ENCODE results near the gene ARL5A. TPM values are rescaled to one million over a fixed set of nuclear protein-coding genes. Genes with fewer than 3 reads are reported as not detected.

ARL5A gene
- total and polyA plus RNA-seq, 9 of the 15 experiments (the other 6 are each of a cell fraction or from before 2014, with no cell fraction given) = 16.3 to 117 (median 88.4) TPM

DNA sequence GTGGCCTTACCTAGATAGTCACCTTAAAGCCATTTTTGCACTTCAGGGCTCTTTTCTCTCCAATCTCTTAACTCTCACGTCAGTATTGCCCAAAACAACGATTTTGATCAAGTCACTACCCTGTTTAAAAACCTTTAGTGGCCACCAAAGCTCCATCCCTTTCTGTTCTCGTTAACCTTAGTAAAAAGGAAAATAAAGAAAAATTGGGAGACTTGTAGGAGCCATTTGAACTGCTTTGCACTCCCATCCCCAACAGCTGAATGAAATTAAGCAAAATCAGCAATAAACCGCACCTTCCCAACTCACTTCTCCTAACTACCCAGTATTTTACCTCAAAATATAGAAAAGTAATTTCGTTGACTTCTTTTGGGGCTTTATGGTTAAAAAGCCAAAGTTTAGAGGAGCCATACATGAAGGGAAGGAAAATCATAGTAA lies 686 bp upstream of the ARL5A start (continued):
- TF ChIP-seq ETV1 (tag; conservative IDR thresholded peaks at IDR 0.05; ENCODE audit: low read depth) = 0 out of 2 replicates have a peak, but pooled peaks have one; percentile 4
- TF ChIP-seq ZNF699 (CRISPR knock-in tag; IDR thresholded peaks at IDR 0.05; ENCODE audit: insufficient replicate concordance) = no peak
- no peak for TF ChIP-seq ZNF785 (CRISPR knock-in tag; IDR thresholded peaks at IDR 0.05)
- 0 out of 2 replicates have a peak, but pooled peaks have one; percentile 1 for TF ChIP-seq HDAC2 (IDR thresholded peaks at IDR 0.05)
- no peak for TF ChIP-seq PATZ1 (CRISPR knock-in tag; IDR thresholded peaks at IDR 0.05; ENCODE audit: borderline replicate concordance)
- TF ChIP-seq SRSF1 (IDR thresholded peaks at IDR 0.05; ENCODE audit: low read depth, low read length) = no peak
- TF ChIP-seq BRD9 (IDR thresholded peaks at IDR 0.05; ENCODE audit: low read depth, partially characterized antibody) = peak; percentile 3
- TF ChIP-seq MAFF (IDR thresholded peaks at IDR 0.05; ENCODE audit: low read length) = peak; percentile 87
- no peak for TF ChIP-seq SETDB1 (IDR thresholded peaks at IDR 0.05; ENCODE audit: low read length)
- TF ChIP-seq MAFK (IDR thresholded peaks at IDR 0.05; ENCODE audit: low read length) = peak; percentile 71
- TF ChIP-seq ZNF143 (CRISPR knock-in tag; IDR thresholded peaks at IDR 0.05) = no peak
- TF ChIP-seq LARP7 (IDR thresholded peaks at IDR 0.05) = no peak
- TF ChIP-seq ZNF263 (CRISPR knock-in tag; IDR thresholded peaks at IDR 0.05; ENCODE audit: borderline replicate concordance) = no peak
- TF ChIP-seq ZFP30 (CRISPR knock-in tag; IDR thresholded peaks at IDR 0.05; ENCODE audit: borderline replicate concordance) = no peak
- no peak for TF ChIP-seq CSDE1 (IDR thresholded peaks at IDR 0.05)
- no peak for TF ChIP-seq HMGN3 (IDR thresholded peaks at IDR 0.05; ENCODE audit: borderline replicate concordance, extremely low read depth, insufficient read length, low read depth, low read length)
- no peak for TF ChIP-seq TFAM (CRISPR knock-in tag; conservative IDR thresholded peaks at IDR 0.05)
- TF ChIP-seq CREB3 (tag; conservative IDR thresholded peaks at IDR 0.05; ENCODE audit: low read depth) = 0 out of 2 replicates have a peak, but pooled peaks have one; percentile 1
- no peak for TF ChIP-seq RBBP5 (IDR thresholded peaks at IDR 0.05; ENCODE audit: borderline replicate concordance, insufficient read depth, low read length, poor library complexity, severe bottlenecking)
- TF ChIP-seq, protein P1, sequence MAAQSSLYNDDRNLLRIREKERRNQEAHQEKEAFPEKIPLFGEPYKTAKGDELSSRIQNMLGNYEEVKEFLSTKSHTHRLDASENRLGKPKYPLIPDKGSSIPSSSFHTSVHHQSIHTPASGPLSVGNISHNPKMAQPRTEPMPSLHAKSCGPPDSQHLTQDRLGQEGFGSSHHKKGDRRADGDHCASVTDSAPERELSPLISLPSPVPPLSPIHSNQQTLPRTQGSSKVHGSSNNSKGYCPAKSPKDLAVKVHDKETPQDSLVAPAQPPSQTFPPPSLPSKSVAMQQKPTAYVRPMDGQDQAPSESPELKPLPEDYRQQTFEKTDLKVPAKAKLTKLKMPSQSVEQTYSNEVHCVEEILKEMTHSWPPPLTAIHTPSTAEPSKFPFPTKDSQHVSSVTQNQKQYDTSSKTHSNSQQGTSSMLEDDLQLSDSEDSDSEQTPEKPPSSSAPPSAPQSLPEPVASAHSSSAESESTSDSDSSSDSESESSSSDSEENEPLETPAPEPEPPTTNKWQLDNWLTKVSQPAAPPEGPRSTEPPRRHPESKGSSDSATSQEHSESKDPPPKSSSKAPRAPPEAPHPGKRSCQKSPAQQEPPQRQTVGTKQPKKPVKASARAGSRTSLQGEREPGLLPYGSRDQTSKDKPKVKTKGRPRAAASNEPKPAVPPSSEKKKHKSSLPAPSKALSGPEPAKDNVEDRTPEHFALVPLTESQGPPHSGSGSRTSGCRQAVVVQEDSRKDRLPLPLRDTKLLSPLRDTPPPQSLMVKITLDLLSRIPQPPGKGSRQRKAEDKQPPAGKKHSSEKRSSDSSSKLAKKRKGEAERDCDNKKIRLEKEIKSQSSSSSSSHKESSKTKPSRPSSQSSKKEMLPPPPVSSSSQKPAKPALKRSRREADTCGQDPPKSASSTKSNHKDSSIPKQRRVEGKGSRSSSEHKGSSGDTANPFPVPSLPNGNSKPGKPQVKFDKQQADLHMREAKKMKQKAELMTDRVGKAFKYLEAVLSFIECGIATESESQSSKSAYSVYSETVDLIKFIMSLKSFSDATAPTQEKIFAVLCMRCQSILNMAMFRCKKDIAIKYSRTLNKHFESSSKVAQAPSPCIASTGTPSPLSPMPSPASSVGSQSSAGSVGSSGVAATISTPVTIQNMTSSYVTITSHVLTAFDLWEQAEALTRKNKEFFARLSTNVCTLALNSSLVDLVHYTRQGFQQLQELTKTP (IDR thresholded peaks at IDR 0.05; ENCODE audit: low read depth in 1 of 2, partially characterized antibody in 2 of 2) = no peak
- TF ChIP-seq ATF7 (IDR thresholded peaks at IDR 0.05) = no peak
- peak; percentile 86 for TF ChIP-seq MAFG (tag; conservative IDR thresholded peaks at IDR 0.05)
- no peak for TF ChIP-seq KLF6 (CRISPR knock-in tag; IDR thresholded peaks at IDR 0.05; ENCODE audit: borderline replicate concordance)

Data from K562 (cell line).